Smooth muscle cell of the brain vasculature (primary cell): ENCODE data around the gene MYBBP1A.
A peak's percentile ranks its signal among the peaks of the same experiment; 100 is the strongest.

Source experiments
- DNase-seq: peaks from one replicate; pipeline ENCODE4 v3.0.0-alpha.2; 2012; ENCODE audit warnings: low read depth, low spot score

The MYBBP1A gene

DNA sequence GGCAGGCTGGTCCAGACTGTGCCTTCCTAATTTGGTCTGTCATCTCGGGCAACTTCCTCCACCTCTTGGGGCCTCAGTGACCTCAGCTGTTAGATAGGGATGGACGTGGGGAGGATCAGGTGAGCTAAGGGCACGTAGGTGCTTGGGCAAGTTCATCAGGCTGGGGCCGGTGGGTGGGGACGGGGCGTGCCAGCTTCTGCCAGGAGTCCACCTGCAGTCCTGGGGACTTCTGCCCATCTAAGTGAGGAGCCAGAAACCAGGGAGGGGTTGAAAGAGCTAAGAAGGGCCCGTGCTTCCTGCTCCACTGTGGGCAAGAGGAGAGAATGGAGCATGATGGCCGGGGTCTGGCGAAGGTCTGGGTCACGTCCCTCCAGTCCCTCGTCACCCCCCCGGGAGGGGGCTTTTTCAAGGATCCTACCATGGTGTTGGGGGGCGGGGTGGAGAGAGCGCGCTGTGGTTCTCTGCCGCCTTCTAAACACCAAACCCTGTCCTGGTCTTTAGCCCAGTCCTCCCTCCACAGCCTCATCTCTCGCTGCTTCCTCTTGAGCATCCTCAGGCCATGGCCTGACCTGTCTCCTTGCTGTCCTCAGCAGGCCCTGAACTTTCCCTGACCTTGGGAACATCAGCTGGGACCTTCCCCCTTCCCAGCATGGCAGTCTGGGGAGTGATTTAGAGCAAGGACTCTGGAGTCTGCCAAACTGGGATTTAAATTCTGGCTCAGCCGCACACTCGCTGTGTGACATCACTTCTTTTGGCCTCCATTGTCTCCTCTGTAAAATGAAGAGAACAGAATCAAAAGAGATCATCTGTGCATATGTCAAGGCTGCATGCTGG is 34.9 kb downstream of the MYBBP1A start:
- DNase-seq: no peak

DNA sequence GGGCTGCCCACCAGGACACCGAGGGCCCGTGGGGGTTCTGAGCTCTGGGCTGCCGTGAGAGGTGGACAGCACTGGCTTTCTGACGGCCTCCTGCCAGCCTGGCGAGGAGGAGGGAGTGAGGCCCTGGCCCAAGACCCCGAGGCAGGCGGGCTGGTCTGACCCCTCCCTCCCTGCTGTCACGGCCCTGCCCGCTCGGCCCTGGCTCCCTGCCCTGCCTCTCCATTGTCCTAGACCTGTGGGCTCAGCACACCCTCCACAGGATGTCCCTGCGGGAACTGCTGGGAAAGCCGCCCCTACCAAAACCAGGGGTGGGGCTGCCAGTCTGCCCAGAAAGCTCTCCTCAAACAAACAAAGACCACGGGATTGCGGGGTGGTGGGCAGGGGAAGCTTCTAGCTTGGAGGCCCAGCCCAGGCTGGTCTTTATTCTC is 35.8 kb downstream of the MYBBP1A start:
- no peak for DNase-seq

GRCh38 chr17:4518901-4519300 is 36.3 kb downstream of the MYBBP1A start:
- no peak for DNase-seq

DNA sequence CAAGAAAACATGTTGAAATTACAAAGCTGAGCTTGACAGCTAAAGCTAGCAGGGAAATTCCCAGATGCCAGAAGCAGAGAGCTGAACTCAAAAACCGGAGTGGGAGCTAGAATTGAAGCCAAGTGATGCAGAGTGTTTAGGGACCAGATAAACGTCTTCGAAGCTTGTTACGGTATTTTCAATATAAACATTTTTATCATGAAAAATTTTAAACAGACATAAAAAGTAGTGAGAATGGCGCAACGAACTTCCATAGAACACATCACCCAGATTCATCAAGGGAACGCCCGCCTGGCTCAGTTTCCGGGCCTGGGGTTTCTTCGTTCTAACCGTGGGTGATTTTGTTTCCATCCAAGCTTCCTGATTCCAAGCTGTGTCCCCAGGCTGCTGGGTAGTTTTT is 38.4 kb downstream of the MYBBP1A start:
- no peak for DNase-seq

DNA sequence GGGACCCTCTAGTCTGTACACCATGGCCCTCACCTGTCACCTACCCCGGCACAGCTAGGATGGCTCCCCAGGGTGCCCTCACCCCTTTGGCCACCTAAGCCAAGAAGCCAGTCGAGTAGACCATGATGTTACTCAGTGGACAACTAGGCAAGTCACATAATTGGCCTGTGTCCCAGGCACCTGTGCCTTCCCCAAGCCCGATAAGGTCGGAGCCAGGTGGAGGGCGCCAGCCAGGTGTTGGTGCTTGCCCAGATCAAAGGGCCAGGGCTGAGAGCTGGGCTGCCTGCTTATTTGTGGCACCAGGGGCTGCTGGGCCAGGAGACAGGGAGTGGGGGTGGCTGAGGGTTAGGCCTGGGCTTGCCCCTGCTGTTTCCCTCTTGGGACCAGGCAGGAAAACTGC is 39.7 kb downstream of the MYBBP1A start:
- DNase-seq: no peak

DNA sequence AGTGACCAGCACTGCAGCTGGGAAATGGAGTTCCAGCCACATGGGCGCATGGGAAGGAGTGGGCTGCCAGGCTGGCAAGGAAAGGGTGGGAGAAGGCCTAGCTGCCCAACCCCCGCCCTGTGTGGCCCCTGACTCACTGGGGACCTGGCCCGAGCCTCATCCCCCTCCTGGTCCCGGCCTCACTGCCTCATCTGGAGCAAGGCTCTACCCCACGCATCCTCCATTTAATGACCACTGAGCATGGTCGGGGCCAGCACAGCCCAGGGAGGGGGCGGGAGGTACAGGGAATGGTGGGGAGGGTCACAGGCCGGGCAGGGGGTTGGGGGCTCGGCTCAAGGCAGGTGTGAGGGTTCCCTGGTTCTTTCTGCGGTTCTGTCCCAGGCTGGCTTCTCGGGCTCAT is 40.4 kb downstream of the MYBBP1A start:
- DNase-seq: no peak

GRCh38 chr17:4514206-4514605 is 41.0 kb downstream of the MYBBP1A start:
- DNase-seq: no peak

DNA sequence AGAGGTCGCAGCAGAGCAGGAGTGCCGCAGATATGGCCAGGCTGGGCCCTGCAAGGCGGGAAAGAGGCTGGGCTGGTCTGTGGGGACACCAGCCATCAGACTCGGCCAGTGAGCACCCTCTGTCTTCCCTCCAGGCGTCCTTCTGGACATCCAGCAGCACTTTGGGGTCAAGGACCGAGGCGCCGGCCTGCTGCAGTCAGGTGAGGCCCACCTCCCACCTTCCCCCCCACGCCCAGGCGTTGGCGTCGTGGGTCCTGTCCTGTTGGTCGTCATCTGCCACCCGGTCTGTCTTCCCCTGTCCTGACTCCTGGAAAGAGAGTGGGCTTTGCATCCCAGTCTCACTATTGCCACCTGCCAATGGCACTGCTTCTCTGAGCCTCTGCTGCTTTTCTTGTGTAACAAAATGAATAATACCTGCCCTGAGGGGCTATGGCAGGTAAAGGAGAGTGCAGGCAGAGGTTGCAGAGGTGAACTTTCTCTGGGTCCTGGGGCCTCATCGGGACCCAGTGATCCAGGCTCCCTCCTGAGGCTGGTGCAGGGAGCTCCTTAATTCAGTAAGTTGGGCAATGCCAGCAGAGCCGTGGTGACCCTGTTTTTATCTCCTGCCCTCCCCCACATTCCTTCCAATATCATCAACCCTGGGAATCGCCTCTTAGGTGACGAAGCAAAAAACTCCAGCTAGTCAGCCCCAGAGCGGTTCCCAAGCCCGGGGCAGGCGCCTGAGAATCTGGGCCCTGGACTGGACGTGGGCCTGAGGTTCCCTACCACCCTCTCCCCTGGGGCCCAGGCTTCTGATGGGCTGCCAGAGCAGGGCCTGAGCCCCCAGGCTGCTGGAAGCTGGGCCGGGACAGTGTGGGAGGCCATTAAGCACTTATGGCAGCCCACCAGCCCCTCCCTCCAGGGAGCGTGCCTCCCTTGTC is 41.8 kb downstream of the MYBBP1A start:
- no peak for DNase-seq

- no peak for DNase-seq
Measured at GRCh38 chr17:4512156-4513112, 42.8 kb downstream of the MYBBP1A start.

DNA sequence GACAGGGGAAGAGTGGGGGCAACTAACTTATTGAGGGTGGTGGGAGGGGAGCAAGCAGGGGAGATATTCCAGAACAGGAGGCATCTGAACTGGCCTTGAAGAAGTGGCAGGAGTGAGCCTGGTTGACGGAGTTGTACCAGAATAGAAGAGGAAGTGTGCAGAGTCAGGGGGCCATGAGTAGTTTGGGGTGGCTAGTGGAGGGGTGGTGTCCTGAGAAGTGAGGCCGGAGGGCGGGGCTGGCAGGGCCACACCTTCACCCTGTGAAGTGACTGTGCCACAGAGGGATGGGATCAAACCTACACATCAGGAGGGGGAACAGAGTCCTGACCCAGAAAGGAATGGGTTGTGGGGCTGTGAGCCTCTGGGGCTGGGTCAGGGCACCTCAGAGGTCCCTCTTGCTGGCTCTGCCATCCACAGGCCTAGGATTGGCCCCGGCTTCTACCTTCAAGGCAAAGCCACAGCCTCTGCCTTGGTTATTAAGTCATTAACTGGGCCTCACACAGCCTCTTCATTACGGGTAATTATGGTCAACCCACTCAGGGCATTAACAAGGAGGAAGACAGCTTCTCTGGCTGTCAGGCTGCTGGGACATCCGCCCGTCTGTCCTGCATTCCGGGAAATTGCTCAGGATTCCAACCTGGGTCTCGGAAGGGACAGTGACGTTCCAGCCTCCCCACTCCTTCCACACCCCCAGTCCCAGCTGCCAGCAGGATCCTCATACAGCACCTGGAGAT is 43.8 kb downstream of the MYBBP1A start:
- no peak for DNase-seq

DNA sequence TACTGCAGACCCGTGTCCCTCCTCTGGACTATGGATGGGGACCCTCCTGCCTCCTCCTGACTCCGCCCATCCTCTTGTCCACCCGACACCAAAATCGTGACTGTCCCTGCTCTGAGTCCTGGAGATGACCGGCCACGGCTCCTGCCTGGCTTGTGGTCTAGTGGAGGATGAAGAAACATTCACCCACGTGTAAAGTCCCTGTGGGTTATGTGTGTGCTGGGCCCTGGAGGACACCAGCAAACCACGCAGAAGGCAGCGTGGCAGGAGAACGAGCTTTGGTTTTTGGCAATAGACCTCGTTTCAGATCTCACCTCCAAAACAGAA is 44.6 kb downstream of the MYBBP1A start:
- no peak for DNase-seq

DNA sequence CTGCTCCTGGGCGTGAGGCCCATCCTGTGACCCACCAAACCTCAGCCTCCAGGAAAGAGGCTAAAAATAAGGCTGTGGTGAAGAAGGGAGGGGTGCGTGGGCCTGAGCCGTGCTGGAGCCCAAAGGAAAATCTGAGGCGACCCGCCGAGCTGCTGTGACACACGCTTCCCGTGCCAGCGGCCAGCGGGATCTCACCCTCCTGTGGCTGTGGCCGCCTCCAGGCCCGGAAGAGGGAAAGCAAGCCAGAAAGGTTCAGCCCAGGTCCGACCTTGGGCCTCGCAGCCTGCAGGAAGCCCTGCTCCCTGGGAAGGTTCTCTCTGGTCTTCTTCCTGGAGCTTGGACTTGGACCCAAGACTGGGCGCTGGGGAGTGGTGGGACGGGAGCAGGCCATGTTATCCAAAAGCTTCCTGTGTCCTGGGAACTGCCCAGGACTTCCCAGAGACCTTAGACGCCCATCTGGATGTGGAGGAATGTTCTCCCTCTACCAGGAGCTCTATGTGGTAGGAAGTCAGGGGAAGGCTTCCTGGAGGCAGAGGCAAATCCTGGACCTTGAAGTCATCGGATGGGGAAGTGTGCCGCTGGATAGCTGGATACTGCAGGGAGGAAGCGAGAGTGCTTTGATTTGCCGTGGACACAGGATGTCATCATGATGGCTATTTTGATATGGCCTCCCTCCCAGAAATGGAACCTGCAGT is 45.1 kb downstream of the MYBBP1A start:
- peak; percentile 43 for DNase-seq

DNA sequence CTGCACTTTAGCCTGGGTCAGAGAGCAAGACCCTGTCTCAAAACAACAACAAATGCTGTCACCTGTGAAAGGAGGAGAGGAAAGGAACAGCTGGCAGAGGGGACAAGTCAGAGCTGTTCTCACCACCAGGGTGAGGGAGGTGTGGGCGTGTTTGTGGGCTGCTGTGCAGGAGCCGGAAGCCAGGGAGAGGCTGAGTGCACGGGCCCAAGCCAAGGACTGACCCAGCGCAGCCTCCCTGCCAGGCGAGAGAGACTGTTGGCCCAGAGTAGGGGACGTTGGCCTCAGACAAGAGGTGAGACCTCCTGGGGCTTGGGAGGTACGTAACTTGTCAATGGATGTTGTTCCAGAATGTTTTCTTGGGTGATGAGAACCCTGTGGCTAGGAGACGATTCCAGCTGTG is 45.8 kb downstream of the MYBBP1A start:
- DNase-seq: peak; percentile 52

- no peak for DNase-seq
Measured at GRCh38 chr17:4508207-4508606, 47.0 kb downstream of the MYBBP1A start.

DNA sequence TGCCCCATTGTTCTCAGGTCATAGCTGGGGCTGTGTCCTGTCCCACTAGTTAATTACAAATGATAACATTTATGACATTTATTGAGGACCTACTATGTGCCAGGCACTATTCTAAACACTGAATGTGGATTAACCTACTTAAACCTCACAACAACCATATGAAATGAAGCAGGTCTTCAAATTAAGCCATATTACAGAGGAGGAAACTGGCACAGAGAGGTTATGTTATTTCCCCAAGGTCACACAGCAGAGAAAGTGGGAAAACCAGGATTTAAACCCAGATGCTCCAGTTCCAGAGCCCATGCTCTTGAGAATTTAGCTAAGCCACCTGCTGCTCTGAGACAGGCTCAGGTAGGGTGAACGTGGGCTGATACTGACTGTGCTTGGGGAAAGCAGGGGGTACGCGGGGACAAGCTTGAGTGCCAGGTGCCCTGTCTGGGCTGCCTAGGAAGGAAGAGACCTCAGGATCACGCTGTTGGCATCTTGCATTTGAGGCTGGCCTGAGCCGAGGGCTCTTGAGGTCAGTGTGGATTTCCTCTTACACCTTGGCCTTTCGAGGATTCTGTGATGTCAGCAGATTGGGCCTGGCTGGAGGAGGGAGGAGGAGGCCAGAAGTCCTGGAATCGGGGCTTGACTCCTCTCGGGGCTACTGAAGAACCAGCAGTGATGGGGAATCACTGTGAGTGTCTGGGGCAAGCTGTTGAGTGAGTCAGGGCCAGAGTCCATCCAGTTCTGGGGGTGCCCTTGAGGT is 47.6 kb downstream of the MYBBP1A start:
- DNase-seq: no peak

GRCh38 chr17:4506892-4507291 is 48.3 kb downstream of the MYBBP1A start:
- no peak for DNase-seq

DNA sequence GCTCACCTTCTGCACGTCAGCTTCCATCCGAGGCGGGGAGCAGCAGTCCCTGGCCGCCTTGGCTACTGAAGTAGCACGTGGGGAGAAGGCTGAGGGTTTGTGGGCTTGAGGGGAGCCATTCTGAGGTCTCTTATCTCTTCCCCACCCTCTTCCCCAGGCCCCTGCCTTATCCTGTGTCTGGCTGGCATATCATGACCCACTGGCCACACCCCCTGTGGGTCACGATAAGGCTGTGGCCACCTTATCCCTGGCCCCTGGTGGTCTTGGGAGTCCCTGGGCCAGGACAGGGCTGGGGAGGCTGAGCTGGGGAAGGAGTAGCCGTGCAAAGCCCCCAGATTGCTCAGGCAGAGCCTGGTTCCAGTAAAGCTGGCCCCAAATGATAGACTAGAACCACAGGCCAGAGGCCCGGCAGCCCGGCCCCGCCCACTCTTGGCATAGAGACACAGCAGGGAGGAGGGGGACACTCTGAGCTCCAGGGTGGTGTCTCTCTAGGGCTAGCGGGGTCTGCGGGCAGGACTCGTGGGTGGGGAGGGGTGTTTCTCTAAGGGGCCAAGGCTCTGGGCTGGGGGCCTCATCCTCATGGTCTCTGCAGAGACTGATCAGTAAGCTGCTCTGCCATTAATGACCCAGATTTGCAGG is 48.9 kb downstream of the MYBBP1A start:
- no peak for DNase-seq

- no peak for DNase-seq
Measured at GRCh38 chr17:4505187-4505586, 50.0 kb downstream of the MYBBP1A start.

GRCh38 chr17:4504188-4504587 is 51.0 kb downstream of the MYBBP1A start:
- no peak for DNase-seq
